ENCODE results near the gene MOSMO.
"Not testable (repeated sequence)": the region's sequence is repeated elsewhere in the genome, so short reads cannot be mapped to it uniquely, and the experiment has no call there.

MOSMO gene

DNA sequence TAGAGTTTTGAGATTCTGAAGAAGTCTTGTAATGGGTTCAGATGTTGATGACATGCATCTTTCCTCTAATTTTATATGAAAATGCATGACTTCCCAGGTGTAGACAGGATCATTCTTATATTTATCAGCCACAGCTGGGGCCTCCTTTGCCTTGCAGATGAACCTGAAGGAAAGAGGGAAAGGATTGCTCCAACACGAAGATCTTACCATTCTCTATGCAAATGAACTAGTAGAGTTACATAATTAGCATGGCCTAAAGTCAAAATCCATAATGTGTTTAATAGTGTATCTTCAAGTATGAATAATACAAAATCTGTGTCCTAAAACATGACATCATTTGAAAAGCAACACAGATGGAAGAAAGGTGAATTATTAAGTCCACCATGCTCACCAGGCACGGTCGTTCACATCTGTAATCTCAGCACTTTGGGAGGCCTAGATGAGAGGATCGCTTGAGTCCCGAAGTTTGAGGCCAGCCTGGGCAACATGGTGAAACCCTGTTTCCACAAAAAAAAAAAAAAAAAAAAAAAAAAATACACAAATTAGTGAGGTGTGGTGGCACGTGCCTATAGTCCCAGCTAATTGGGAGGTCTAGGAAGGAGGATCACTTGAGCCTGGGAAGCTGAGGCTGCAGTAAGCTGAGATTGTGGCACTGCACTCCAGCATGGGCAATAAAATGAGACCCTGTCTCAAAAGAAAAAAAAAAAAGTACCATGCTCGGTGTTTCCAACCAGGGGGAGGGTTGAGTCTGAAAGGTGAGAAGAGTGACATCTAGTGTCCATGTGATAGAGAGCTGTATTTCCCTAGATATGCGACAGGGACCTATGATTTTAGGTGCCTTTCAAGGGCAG, 90.7 kb downstream of the MOSMO start:
- DNase-seq (ENCODE audit: low read depth): peak; percentile 55
- H3K4me3 ChIP-seq (ENCODE audit: low read length): no peak overlapping the region
- TF ChIP-seq, protein P1, sequence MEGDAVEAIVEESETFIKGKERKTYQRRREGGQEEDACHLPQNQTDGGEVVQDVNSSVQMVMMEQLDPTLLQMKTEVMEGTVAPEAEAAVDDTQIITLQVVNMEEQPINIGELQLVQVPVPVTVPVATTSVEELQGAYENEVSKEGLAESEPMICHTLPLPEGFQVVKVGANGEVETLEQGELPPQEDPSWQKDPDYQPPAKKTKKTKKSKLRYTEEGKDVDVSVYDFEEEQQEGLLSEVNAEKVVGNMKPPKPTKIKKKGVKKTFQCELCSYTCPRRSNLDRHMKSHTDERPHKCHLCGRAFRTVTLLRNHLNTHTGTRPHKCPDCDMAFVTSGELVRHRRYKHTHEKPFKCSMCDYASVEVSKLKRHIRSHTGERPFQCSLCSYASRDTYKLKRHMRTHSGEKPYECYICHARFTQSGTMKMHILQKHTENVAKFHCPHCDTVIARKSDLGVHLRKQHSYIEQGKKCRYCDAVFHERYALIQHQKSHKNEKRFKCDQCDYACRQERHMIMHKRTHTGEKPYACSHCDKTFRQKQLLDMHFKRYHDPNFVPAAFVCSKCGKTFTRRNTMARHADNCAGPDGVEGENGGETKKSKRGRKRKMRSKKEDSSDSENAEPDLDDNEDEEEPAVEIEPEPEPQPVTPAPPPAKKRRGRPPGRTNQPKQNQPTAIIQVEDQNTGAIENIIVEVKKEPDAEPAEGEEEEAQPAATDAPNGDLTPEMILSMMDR (IDR thresholded peaks at IDR 0.05; ENCODE audit: insufficient read depth, low read depth, low read length, missing control alignments): peak; percentile 74

DNA sequence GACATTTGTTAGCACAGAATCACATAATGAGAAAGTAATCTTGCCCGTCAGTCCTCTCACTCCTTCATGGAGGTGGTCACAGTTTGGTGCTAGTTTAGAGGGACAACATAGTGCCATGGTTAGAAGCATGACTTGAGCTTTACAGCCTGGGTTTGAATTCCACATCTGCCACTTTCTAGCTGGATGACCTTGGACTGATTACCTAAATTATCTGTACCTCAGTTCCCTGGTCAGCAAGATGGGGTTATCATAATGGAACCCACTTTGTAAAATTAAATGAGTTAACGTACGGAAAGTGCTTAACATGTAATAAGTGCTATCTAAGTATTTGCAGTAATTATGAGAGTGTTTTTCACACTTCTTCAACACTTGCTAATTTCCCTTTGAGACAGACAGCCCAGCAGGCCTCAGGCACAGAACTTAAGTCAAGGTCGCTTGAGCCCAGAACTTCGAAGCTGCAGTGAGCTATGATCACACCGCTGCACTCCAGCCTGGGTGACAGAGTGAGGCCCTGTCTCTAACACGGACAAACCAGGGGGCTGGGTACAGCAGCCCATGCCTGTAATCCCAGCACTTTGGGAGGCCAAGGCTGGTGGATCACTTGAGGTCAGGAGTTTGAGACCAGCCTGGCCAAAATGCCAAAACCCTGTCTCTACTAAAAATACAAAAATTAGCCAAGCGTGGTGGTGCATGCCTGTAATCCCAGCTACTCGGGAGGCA, 91.5 kb downstream of the MOSMO start:
- TF ChIP-seq, protein P1 (IDR thresholded peaks at IDR 0.05; ENCODE audit: insufficient read depth, low read depth, low read length, missing control alignments): no peak
- DNase-seq (ENCODE audit: low read depth): no peak
- H3K4me3 ChIP-seq (ENCODE audit: low read length): no peak overlapping the region

DNA sequence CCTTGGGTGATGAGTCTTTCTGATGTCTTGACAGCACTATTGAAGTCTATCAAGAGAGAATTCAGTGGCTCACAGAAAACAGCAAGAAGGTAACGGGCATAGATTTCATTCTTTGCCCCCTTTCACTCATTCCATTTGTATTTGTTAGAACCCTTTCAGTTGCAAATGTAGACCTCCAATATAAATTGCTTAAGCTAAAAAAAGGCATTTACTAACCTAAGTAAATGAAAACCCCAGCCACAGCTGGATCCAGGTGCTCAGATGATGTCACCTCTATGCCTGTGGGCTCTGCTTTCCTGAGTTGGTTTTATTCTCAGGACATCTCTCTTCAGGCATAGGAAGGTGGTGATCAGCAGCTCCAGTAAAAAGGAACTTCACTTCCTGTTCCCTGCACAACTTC, 95.5 kb downstream of the MOSMO start:
- no peak for DNase-seq (ENCODE audit: low read depth)
- TF ChIP-seq, protein P1 (IDR thresholded peaks at IDR 0.05; ENCODE audit: insufficient read depth, low read depth, low read length, missing control alignments): no peak
- no peak overlapping the region for H3K4me3 ChIP-seq (ENCODE audit: low read length)

DNA sequence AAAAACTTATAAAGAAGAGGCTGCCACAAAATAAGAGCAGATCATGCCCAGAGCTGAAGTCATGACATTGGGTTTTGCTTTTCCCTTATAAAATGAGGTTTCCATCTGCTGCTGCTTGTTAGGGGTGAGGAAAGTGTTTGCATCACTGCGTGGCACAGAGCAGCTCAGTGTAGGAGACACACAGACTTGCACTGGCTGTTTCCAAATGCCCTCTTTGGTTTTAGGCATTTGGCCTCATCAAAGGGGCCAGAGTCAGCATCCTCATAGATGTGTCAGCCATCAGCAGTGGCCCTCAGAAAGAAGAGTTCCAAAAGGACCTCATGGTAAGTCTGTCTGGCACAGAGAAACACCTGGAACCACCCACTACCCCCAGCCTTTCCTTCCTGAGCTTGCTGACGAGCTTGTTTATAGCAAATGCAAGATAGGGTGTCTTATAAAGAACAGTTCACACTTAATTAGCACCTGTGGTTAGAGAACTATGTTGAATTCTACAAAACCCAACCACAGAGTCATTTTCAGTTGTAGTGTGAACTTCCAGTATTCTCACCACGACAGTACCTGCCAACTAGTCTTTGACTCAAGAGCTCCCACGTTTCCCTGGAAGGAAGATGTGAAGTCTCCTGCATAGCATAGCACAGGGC, 101.5 kb downstream of the MOSMO start:
- DNase-seq (ENCODE audit: low read depth): no peak
- no peak overlapping the region for H3K4me3 ChIP-seq (ENCODE audit: low read length)
- TF ChIP-seq, protein P1 (IDR thresholded peaks at IDR 0.05; ENCODE audit: insufficient read depth, low read depth, low read length, missing control alignments): no peak

DNA sequence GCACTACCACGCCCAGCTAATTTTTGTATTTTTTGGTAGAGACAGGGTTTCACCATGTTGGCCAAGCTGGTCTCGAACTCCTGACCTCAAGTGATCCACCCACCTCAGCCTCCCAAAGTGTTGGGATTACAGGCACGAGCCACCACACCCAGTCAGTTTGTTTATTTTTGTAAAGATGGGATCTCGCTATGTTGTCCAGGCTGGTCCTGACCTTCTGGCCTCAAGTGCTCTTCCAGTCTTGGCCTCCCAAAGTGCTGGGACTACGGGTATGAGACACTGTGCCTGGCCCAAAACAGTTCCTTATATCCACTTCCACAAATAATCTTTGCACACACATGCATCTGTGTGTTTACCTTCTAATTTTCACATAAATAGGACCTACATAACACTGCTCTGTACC, 103.7 kb downstream of the MOSMO start:
- not testable (repeated sequence) for DNase-seq (ENCODE audit: low read depth); H3K4me3 ChIP-seq (ENCODE audit: low read length)

DNA sequence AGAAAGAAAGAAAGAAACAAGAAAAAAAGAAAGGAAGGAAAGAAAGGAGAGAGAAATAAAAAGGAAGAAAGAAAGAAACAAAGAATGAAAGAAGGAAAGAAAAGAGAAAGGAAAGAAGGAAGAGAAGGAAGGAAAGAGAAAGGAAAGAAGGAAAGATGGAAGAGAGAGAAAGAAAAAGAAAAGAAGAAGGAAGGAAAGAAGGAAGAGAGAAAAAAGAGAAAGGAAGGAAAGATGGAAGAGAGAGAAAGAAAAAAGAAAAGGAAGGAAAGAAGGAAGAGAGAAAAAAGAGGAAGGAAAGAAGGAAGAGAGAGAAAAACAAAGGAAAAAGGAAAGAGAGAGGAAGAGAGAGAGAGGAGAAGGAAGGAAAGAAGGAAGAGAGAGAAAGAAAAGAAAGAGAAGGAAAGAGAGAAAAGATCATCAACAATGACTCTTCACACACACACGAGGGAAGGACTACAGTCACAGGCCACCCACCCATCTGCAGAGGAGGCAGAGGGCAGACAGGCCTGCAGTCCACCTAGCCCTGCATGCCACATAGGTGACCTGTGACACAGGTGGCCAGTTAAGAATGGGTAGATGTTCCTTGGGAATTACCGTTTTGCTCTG, 108.3 kb downstream of the MOSMO start:
- no peak overlapping the region for H3K4me3 ChIP-seq (ENCODE audit: low read length)
- DNase-seq (ENCODE audit: low read depth): no peak
- TF ChIP-seq, protein P1 (IDR thresholded peaks at IDR 0.05; ENCODE audit: insufficient read depth, low read depth, low read length, missing control alignments): no peak

DNA sequence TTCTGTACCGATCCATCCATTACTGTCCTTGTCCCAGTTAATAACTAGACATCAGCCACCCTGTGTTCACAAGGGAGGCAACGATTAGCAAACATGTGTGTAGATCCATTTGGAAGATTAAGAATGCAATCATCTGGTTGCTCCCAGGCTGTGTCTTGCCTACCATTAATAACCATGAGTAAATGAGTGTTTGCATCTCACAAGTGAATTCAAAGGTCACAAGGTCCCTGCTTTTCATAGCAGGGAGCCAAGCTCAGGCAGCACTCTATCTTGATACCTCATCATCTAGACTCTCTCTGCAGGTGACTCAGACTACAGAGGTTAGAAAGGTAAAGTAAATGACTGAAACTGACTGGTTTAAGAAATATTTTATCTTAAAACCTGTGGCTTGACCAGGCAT, 109.7 kb downstream of the MOSMO start:
- DNase-seq (ENCODE audit: low read depth): peak; percentile 84
- TF ChIP-seq, protein P1 (IDR thresholded peaks at IDR 0.05; ENCODE audit: insufficient read depth, low read depth, low read length, missing control alignments): no peak
- H3K4me3 ChIP-seq (ENCODE audit: low read length): no peak overlapping the region
